ENCODE results near the gene HAUS8. TPM values are rescaled to one million over a fixed set of nuclear protein-coding genes. Genes with fewer than 3 reads are reported as not detected.
"Not testable (repeated sequence)": the region's sequence is repeated elsewhere in the genome, so short reads cannot be mapped to it uniquely, and the experiment has no call there.

Gene HAUS8
- total and polyA plus RNA-seq, 2 of the 4 experiments (the other 2 are of a cell fraction): 3.4 to 14.2 TPM

DNA sequence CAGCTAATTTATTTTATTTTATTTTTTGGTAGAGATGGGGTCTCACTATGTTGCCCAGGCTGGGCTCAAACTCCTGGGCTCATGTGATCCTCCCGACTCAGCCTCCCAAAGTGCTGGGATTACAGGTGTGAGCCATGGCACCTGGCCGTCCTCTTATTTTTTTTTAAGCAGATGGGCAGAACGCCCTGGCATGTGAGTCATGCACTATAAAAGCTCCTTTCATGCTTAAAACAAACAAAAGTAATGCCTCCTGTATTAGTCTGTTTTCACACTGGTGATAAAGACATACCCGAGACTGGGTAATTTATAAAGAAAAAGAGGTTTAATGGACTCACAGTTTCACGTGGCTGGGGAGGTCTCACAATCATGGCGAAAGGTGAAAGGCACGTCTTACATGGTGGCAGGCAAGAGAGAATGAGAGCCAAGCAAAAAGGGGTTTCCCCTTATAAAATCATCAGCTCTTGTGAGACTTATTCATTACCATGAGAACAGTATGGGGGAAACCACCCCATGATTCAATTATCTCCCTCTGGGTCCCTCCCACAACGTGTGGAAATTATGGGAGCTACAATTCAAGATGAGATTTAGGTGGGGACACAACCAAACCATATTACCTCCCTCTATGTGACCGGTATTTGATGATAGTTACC lies 60.9 kb downstream of the HAUS8 start:
- H2BK15ac ChIP-seq (ENCODE audit: low read depth, low read length); BruUV-seq (replicated peaks); H3K79me1 ChIP-seq (ENCODE audit: low read depth in 1 of 2, low read length in 2 of 2); H3K18ac ChIP-seq (ENCODE audit: low read depth, low read length); H2AK5ac ChIP-seq (ENCODE audit: low read depth, low read length); H3K4me3 ChIP-seq (ENCODE audit: insufficient read depth, low read depth, low read length); in situ Hi-C loops (cut with MboI; ENCODE audit: low sequenced_read_pairs); H4K91ac ChIP-seq (ENCODE audit: insufficient read depth, low read depth, low read length); H4K8ac ChIP-seq (ENCODE audit: low read depth in 2 of 2, low read length in 2 of 2); H4K5ac ChIP-seq (ENCODE audit: low read depth, low read length); H3K27ac ChIP-seq (ENCODE audit: insufficient read depth, low read length); H3K9ac ChIP-seq (ENCODE audit: low read depth, low read length); H3K9me3 ChIP-seq (ENCODE audit: control insufficient read depth, insufficient read depth, low read length); H2BK120ac ChIP-seq (ENCODE audit: low read depth, low read length); H3K4ac ChIP-seq (ENCODE audit: low read depth, low read length); intact Hi-C loops (cut with micrococcal nuclease); H3K4me2 ChIP-seq (ENCODE audit: low read depth, low read length); H2BK5ac ChIP-seq (ENCODE audit: low read depth, low read length, poor library complexity, severe bottlenecking); H4K20me1 ChIP-seq (ENCODE audit: insufficient read depth, low read length); H3K27me3 ChIP-seq (ENCODE audit: control insufficient read depth, insufficient read depth, low read length); H2BK20ac ChIP-seq (ENCODE audit: low read depth, low read length); H2AK9ac ChIP-seq (replicated peaks; ENCODE audit: low read depth, low read length, poor library complexity); H3K36me3 ChIP-seq (ENCODE audit: control insufficient read depth, insufficient read depth, low read length); CTCF ChIA-PET; H3K56ac ChIP-seq (ENCODE audit: extremely low read depth, insufficient read depth, low read length); POLR2A ChIA-PET (ENCODE audit: unreplicated experiment); H3K23ac ChIP-seq (ENCODE audit: low read depth, low read length); H2AFZ ChIP-seq (replicated peaks; ENCODE audit: low read length, poor library complexity); H3K14ac ChIP-seq (replicated peaks; ENCODE audit: low read depth, low read length); dilution Hi-C loops (cut with HindIII; ENCODE audit: low sequenced_read_pairs, unreplicated experiment); ATAC-seq (ENCODE audit: low read depth); H3K4me1 ChIP-seq (ENCODE audit: control insufficient read depth, insufficient read depth, low read length); H3K9me1 ChIP-seq (ENCODE audit: insufficient read depth, low read length): not testable (repeated sequence)
- DNase-seq: peak; percentile 13
- WGBS, 2 experiments (ENCODE audit: extremely low coverage in 2 of 2, insufficient read length in 1 of 2): 60% methylated on average over 1 of the region's 9 CpGs; no CpG with 5 or more reads in 1 of the 2 experiments
